ENCODE results near the gene CCDC157.

- TF ChIP-seq GATAD2B (conservative IDR thresholded peaks at IDR 0.05; ENCODE audit: low read depth) (no peak), EZH2 (IDR thresholded peaks at IDR 0.05; ENCODE audit: borderline replicate concordance, control insufficient read depth, low read depth, low read length) (no peak), REST (IDR thresholded peaks at IDR 0.05; ENCODE audit: low read depth, low read length) (no peak), HCFC1 (IDR thresholded peaks at IDR 0.05; ENCODE audit: low read length) (no peak), CHD2 (IDR thresholded peaks at IDR 0.05; ENCODE audit: borderline replicate concordance, low read depth, low read length) (no peak), SIN3A (IDR thresholded peaks at IDR 0.05; ENCODE audit: low read depth, low read length) (no peak), POLR2AphosphoS5 (IDR thresholded peaks at IDR 0.05; ENCODE audit: low read length) (no peak), IKZF1 (conservative IDR thresholded peaks at IDR 0.05) (no peak), IKZF2 (IDR thresholded peaks at IDR 0.05) (no peak), CTCF (IDR thresholded peaks at IDR 0.05 in 2 of 3, conservative IDR thresholded peaks at IDR 0.05 in 1 of 3; ENCODE audit: control insufficient read depth in 2 of 3, extremely low read depth in 1 of 3, insufficient read depth in 1 of 3, low read depth in 3 of 3, low read length in 3 of 3) (no peak), PML (IDR thresholded peaks at IDR 0.05; ENCODE audit: low read length) (no peak)
These were observed 44.8 kb upstream of the CCDC157 start for GRCh38 chr22:30312053-30312452.
